Measurements from ENCODE around the gene PCNX2.
"Not testable (repeated sequence)": the region's sequence is repeated elsewhere in the genome, so short reads cannot be mapped to it uniquely, and the experiment has no call there.

PCNX2 gene

GRCh38 chr1:233215135-233215760 lies 80.3 kb downstream of the PCNX2 start:
- no peak for DNase-seq

DNA sequence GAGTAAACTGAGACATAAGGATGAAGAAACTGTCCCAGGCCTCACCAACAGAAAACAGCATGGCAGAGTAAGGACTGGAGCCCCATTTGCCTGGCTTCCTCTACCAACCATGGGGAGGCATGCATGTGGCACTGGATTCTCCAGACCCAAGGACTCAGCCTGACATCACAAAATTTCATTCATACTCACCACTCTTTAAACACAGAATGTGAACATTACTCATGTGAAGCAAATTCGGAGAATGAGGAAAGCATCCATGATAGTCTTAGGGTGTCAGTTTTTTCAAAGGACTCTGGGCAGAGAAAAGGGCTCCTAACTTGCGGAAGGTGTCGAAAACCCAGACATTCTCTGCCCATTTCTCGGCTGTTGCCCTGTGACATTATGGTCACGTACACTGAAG lies 83.9 kb downstream of the PCNX2 start:
- DNase-seq = no peak

DNA sequence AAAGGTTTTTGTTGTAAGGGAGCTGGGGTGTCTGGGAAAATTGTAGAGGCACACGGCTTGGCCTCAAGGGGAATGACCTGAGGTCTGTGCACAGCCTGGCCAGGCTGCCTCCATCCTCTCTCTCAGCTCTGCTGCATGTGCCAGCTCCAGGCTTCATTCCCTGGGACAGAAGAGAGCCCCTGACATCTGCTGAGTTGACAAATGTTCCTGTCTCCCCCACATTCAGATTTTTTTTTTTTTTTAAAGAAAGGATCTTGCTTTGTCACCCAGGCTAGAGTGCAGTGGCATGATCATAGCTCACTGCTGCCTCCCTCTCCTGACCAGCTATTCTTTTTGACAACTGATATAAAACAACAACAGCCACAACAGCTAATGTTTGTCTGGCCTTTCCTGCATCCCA lies 84.4 kb downstream of the PCNX2 start:
- DNase-seq = no peak

- no peak for DNase-seq
These were observed 86.0 kb downstream of the PCNX2 start for GRCh38 chr1:233209481-233209880.

GRCh38 chr1:233208687-233209086 lies 86.8 kb downstream of the PCNX2 start:
- DNase-seq = no peak

DNA sequence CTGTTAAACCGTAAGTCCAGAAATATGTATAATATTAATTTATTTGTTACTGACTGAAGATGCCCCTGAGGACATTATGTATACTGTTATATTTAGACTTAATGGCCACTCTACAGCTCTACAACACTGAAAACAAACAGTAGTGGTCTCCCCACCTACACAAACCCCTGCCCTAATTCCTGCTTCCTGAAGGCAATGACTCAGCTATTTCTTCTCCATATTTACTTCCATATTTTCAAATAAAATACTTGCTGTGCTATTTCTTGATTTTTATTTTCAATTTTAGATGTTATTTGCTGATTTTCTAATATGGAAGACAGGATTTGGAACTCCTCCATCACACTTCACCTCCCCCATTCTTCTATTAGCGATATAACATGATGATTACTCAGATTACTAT lies 97.6 kb downstream of the PCNX2 start:
- no peak for DNase-seq

DNA sequence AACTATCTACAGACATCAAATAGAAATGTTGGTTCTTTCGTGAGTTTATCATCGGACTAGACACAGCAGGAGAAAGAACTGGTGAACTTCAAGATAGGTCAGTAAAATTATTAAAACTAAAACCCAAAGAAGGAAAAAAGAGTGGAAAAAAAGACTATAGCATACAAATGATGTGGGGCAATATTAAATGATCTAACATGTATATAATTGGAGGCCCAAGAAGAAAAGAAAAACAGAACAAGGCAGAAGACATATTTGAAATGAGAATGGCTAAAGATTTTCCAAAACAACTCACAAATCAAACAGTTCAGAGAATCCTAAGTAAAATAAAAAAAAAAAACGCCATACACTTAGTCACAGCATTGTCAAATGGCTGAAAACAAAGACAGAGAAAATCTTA lies 101.8 kb downstream of the PCNX2 start:
- no peak for DNase-seq

DNA sequence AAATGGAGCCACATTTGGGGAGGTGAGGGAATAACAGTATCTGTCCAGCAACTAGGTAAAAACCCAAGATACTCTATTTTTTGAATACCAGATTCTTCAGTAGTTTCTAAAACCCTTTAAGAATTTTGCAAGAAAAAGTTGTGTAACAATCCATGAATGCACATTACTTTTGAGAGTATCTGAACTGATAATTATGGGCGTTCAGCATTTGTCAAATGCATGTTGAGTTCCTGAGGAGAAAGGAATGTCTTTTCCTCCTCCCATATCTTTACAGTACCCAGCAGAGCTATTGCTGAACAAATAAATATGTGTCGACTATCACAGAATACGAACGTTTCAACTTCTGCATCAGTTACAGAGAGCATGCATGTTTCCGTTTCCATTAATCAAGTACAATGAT lies 104.5 kb downstream of the PCNX2 start:
- no peak for DNase-seq

GRCh38 chr1:233189526-233189925 lies 106.0 kb downstream of the PCNX2 start:
- no peak for DNase-seq

GRCh38 chr1:233188061-233188460 lies 107.5 kb downstream of the PCNX2 start:
- DNase-seq = no peak

DNA sequence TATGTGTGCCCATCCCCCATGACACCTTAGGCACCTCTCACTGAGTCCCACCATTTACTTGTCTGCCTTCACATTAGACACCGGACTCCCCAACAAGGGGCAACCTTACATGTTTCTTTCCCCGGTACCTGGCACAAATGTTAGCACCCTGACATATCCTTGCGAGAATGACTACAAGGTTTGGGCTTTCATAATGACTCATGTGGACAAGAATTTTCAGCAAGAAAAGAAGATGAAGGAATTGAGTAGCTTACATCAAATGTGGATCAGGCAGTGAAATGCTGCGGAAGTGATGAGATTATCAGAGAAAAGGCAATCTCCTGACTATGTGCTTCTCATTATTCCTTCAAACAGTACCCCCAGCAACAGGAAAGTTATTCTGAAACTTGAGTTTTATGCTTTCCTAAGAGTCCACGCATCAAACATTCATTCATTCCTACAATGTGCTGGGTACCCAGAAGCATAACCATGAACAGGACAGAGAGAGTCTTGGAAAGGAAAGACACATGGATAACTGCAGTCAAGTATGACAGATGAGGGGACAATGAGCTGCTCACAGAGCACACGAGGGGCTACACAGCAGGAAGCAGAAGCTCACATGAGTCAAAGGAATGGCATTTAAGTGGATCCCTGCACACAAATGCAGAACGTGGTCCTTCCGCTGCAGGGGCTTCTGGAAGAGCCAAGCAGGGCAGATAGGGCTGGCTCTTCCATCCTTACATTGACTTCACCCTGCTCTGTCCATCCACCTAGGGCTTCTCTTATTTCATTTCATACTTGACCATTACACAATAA lies 112.1 kb downstream of the PCNX2 start:
- no peak for DNase-seq

- no peak for DNase-seq
These were observed 112.9 kb downstream of the PCNX2 start for GRCh38 chr1:233182587-233182986.

DNA sequence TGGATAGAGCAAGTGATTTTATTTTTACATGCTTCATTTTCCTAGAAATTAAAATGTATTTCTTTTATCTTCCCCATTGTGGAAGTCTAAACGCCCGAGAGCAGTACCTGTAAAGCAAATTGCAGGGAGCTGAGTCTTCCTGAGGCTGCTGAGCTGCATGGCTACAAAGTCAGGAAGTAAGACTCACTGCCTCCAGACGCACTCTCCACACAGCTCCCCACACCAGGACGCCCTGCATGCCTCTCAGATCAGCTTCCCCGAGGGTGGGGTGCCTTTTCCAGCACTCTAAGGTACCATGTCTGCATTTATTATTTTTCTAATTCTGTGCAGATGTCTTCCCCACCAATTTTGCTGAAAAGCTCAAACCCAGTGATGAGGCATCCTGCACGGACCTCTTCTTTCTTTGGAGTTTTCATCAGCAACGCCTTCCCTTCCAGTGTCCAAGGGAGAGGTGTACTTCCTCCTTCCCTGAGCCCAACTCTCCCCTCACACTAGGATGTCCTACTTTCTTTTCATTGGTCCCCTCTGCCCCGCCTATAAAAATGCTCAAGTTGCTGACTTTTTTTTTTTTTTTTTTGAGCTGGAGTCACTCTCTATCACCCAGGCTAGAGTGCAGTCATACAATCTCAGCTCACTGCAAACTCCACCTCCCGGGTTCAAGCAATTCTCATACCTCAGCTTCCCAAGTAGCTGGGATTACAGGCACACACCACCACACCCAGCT lies 114.7 kb downstream of the PCNX2 start:
- DNase-seq = no peak

DNA sequence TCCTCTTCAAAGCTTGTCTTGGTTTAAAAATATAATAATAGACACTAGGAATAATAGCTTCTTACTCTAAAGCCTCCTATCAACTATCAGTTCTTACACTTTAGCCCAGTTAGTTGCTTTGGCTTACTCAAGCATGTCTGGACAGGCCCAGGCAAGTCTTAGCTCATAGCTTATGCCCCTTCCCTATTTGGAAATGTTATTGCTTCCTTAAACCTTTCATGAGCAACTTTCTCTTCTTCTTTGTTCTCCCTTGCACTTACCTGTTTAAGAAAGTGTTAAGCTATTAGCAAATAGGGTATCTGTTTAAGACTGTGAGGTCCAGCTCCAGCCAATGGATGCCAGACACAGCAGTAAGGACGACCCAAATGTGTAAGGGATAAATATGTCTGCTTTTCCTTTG lies 115.9 kb downstream of the PCNX2 start:
- DNase-seq = not testable (repeated sequence)

DNA sequence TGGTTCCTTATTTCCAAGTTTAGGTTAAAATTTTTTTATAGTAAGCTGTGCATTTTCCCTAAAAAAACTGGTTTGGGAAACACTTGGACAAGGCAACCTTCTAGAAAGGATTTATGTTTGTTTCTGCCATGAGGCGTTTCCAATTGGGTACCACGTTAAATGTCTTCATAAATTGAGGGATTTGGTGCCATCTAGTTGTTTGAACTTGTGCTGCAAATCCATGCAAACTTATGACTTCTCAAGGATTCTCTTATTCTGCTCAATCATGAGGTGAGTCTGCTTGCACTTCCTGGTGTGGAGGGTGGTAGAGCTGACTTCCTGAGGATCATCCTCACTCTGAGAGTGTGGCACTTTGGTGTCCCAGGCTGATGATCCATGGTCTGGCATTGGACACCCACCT lies 123.3 kb downstream of the PCNX2 start:
- DNase-seq = no peak

DNA sequence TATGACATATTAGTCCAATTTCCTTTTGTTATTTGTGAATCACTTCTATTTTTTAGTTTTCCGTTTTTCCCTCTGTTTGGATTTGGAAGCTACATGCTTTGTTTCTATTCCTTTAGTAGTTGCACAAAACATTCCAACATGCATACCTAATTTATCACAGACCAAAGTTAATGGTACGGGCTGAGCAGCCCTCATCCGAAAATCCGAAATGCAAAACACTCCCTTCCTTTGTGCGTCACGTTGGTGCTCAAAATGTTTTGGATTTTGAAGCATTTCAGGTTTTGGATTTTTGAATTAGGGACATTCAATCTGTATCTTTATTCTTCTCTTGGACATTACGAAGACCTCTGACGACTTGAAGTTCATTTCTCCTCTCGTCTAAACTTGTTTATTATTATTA lies 124.8 kb downstream of the PCNX2 start:
- no peak for DNase-seq

DNA sequence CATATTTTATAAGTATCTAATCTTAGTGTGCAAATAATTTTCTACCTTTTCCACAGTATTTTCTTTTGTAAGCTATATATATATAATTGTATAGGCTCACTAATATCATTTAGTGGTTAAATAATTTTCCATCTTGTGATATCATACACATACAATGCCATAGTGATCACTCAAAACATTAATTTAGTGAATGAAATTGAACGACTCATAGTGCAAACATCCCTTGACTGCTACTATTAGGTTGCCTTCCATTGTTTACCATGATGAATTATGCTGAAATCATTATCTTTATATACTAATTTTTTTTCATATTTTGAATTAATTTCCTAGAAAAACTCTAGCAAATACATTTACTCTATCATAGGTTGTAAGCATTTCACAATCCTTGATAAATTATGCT lies 127.1 kb downstream of the PCNX2 start:
- DNase-seq = no peak

DNA sequence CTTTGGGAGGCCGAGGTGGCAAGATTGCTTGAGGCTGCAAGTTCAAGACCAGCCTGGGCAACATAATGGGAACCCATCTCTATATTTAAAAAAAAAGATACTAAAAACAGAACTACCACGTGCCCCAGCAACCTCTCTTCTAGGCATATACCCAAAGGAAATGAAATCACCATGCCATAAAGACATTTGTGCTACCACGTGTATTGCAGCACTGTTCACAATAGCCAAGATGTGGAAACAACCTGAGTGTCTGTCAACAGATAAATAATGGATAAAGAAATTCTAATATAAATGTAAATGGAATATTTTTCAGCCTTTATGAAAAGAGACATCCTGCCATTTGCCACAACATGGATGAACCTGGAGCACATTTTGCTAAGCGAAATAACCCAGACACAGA lies 128.6 kb downstream of the PCNX2 start:
- DNase-seq = no peak

- no peak for DNase-seq
These were observed 131.8 kb downstream of the PCNX2 start for GRCh38 chr1:233163696-233164095.

DNA sequence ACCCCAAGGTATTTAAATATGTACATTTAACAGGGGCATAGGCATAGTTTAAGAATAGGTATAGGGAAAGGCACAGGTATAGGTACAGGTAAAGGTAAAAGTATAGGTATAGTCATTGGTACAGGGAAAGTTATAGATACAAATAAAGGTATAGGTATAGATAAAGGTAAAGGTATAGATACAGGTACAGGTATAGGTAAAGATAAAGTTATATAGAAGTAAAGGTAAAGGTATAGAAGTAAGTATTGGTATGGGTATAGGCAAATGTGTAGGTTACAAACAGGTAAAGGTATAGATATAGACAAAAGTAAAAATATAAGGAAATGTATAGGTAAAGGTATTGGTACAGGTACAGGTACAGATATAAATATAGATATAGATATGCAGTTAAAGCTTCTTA lies 137.2 kb downstream of the PCNX2 start:
- no peak for DNase-seq

DNA sequence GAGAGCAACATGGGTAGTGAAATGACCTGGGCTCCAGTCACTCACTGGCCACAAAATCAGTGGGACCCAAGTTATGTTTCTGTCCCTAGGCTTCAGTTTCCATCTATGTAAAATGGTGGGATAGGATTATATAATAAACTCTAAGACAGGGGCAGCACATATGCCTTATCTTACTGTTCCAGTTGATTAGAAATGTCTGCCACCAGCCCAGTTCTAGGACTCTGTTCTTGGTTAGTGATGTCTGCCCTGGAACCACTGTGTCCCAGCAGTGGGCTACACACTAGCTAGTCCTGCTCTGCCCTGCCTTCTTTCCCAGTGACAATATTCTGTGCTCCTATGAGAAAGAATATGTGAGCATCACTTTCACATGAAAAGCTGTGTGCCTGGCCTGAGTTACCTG lies 138.3 kb downstream of the PCNX2 start:
- DNase-seq = no peak

- peak; percentile 56 for DNase-seq
These were observed 143.7 kb downstream of the PCNX2 start for GRCh38 chr1:233151861-233152260.

- DNase-seq = no peak
These were observed 151.1 kb downstream of the PCNX2 start for GRCh38 chr1:233144434-233144833.

DNA sequence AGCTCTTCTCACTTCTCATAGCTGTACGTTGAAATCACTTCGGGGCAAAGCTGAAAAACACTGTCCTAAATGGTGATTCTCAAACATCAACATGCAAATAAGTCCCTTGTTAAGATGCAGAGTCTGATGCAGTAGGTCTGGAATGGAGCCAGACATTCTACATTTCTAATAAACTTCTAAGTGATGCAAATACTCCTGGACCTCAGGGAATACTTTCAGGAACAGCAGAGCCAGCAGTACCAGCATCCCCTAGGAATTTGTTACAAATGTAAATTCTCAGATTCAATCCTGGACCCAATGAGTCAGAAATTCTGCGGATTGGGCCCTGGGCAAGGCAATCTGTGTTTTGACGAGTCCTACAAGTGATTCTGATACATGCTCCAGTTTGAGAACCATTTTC lies 152.3 kb downstream of the PCNX2 start:
- DNase-seq = no peak
